Activated naive CD4-positive, alpha-beta T cell treated with Interleukin-2 at 50 U/mL for 16 hours (primary cell): ENCODE data around the gene RFX4.
"Not testable (repeated sequence)": the region's sequence is repeated elsewhere in the genome, so short reads cannot be mapped to it uniquely, and the experiment has no call there.

Experiments used
- DNase-seq: peaks from one replicate; pipeline ENCODE4 v3.0.0-alpha.2; 2020

The RFX4 gene

GRCh38 chr12:106594447-106594846 is 11.6 kb downstream of the RFX4 start:
- no peak for DNase-seq

GRCh38 chr12:106595268-106595667 is 12.5 kb downstream of the RFX4 start:
- no peak for DNase-seq

GRCh38 chr12:106598003-106598402 is 15.2 kb downstream of the RFX4 start:
- DNase-seq, result no peak

GRCh38 chr12:106599302-106599701 is 16.5 kb downstream of the RFX4 start:
- no peak for DNase-seq

- DNase-seq, result no peak
Observed at GRCh38 chr12:106600503-106600902, 17.7 kb downstream of the RFX4 start.

GRCh38 chr12:106601031-106601430 is 18.2 kb downstream of the RFX4 start:
- DNase-seq, result no peak

- no peak for DNase-seq
Observed at GRCh38 chr12:106601496-106601895, 18.7 kb downstream of the RFX4 start.

GRCh38 chr12:106602076-106602475 is 19.3 kb downstream of the RFX4 start:
- DNase-seq, result no peak

GRCh38 chr12:106605254-106605653 is 22.4 kb downstream of the RFX4 start:
- no peak for DNase-seq

GRCh38 chr12:106620588-106620987 is 37.8 kb downstream of the RFX4 start:
- not testable (repeated sequence) for DNase-seq

GRCh38 chr12:106625976-106626375 is 43.2 kb downstream of the RFX4 start:
- no peak for DNase-seq

- no peak for DNase-seq
Observed at GRCh38 chr12:106629797-106630659, 47.2 kb downstream of the RFX4 start.

GRCh38 chr12:106631150-106631549 is 48.3 kb downstream of the RFX4 start:
- DNase-seq, result no peak

- DNase-seq, result no peak
Observed at GRCh38 chr12:106631797-106632196, 49.0 kb downstream of the RFX4 start.

- no peak for DNase-seq
Observed at GRCh38 chr12:106632797-106633450, 50.1 kb downstream of the RFX4 start.

- DNase-seq, result no peak
Observed at GRCh38 chr12:106633451-106633823, 50.6 kb downstream of the RFX4 start.

- DNase-seq, result no peak
Observed at GRCh38 chr12:106634206-106634605, 51.4 kb downstream of the RFX4 start.

- no peak for DNase-seq
Observed at GRCh38 chr12:106643000-106643399, 60.2 kb downstream of the RFX4 start.

GRCh38 chr12:106644335-106645073 is 61.7 kb downstream of the RFX4 start:
- DNase-seq, result no peak

- no peak for DNase-seq
Observed at GRCh38 chr12:106645074-106645421, 62.2 kb downstream of the RFX4 start.

- no peak for DNase-seq
Observed at GRCh38 chr12:106645465-106646330, 62.9 kb downstream of the RFX4 start.

- no peak for DNase-seq
Observed at GRCh38 chr12:106646472-106646871, 63.7 kb downstream of the RFX4 start.
